Mucosa of rectum (tissue), 2 donors: ENCODE measurements around the gene TUBA4A.

Source experiments
- H3K27ac ChIP-seq, 2 donors: one replicate each; pipeline ENCODE4 v1.7.0; 2013; ENCODE audit warnings: inconsistent platforms in 2 of 2, low read depth in 2 of 2, low read length in 2 of 2
- H3K27me3 ChIP-seq, 2 donors: one replicate each; pipeline ENCODE4 v1.7.0; 2013; ENCODE audit warnings: low read length in 2 of 2; ENCODE audit not compliant: control insufficient read depth in 2 of 2, insufficient read depth in 2 of 2
- H3K36me3 ChIP-seq, 2 donors: one replicate each; pipeline ENCODE4 v1.7.0; 2013; ENCODE audit warnings: low read length in 2 of 2; ENCODE audit not compliant: control insufficient read depth in 2 of 2, insufficient read depth in 2 of 2
- H3K4me1 ChIP-seq, 2 donors: one replicate each; pipeline ENCODE4 v1.7.0; 2013; ENCODE audit warnings: low read length in 2 of 2, mild to moderate bottlenecking in 1 of 2; ENCODE audit not compliant: control insufficient read depth in 2 of 2, insufficient read depth in 2 of 2
- H3K4me3 ChIP-seq, 2 donors: one replicate each; pipeline ENCODE4 v1.7.0; 2013; ENCODE audit warnings: low read length in 2 of 2
- H3K9ac ChIP-seq, 2 donors: one replicate each; pipeline ENCODE4 v1.7.0; 2013; ENCODE audit warnings: low read length in 2 of 2, low read depth in 1 of 2, mild to moderate bottlenecking in 1 of 2
- H3K9me3 ChIP-seq, 2 donors: one replicate each; pipeline ENCODE4 v1.7.0; 2013; ENCODE audit warnings: low read length in 2 of 2; ENCODE audit not compliant: control insufficient read depth in 2 of 2
- donor health status: healthy.
- donor health status: Normal muscosa, but diverticular disease.

The TUBA4A gene

DNA sequence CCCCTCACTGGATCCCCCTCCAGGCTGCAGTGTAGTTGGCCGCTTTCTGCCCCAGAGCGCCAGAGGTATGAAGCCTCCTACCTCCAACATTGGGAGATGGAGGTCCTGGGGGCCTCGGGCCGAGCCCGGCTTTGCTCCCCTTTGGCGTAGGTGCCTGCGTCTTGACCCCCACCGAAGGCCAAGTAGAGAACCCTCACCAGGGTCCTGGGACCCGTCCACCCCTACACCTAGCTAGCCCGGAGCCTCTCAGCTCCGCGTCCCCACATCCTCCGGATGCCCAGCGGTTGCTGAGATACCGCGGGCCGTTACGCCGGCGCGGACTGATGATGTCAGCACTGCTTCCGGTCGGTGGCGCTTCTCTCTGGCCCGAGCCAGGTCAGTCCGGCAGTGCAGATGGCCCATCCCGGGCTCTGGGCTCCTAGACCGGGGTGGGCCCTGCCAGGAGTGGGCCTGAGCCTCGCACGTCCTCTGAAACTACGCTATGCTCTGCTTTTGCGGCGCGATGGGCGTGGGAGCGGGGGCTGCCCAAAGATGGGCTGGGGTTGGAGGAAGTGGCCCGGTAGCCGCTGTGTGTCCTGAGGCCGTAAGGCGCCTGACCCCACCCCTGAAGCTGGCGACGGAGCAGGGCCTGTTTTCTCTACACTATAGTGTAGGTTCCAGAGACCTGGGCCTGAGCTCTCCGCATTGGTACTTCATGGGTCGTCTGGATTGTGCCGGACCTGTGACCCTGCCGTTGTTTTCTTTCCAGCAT, 8.4 kb downstream of the TUBA4A start, which contains the start of the genes GLB1L and STK16:
TSS of gene GLB1L (minus strand) at position 297 of the 751 bp plus-strand sequence. CDS start 1,871 bp downstream, outside the sequence.
TSS of gene STK16 (plus strand) at position 332 of the 751 bp plus-strand sequence. CDS start 521 bp downstream, outside the sequence.
- Histone ChIP-seq H3K9me3 (no peaks in the 10 kb centered on the region), H3K4me1 (peaks cover 50 to 58% of the 10 kb centered on the region in 2 donors), H3K27me3 (no peaks in the 10 kb centered on the region), H3K36me3 (peaks cover 9 to 22% of the 10 kb centered on the region in 2 donors), H3K4me3 (peak within 1 kb of the TSS; percentile 82 to 88), H3K27ac (peak within 1 kb of the TSS; percentile 90 to 94), H3K9ac (peak within 1 kb of the TSS; percentile 90 to 97)

DNA sequence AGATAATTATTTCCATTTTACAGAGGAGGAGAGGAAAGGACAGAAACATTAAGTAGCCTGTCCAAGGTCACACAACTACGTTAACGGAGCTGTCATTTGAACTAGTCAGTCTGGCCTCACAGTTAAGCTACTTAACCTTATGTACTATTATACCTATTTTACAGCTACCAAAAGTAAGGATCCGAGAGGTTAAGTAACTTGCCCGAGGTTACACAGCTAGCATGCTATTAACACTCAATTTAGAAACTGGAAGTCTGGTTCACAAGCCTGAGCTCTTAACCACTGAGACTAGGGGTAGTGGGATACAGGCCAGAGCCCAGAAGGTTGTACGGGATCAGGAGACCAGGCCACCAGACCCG, 8.9 kb downstream of the TUBA4A start:
- H3K27me3 ChIP-seq: no peaks in the 10 kb centered on the region
- peaks cover 45 to 52% of the 10 kb centered on the region in 2 donors for H3K4me1 ChIP-seq
- H3K9me3 ChIP-seq: no peaks in the 10 kb centered on the region
- H3K4me3 ChIP-seq: peak overlapping the region; percentile 82 to 88
- peak overlapping the region; percentile 90 to 94 for H3K27ac ChIP-seq
- H3K9ac ChIP-seq: peak overlapping the region; percentile 90 to 97
- H3K36me3 ChIP-seq: peaks cover 7 to 17% of the 10 kb centered on the region in 2 donors

DNA sequence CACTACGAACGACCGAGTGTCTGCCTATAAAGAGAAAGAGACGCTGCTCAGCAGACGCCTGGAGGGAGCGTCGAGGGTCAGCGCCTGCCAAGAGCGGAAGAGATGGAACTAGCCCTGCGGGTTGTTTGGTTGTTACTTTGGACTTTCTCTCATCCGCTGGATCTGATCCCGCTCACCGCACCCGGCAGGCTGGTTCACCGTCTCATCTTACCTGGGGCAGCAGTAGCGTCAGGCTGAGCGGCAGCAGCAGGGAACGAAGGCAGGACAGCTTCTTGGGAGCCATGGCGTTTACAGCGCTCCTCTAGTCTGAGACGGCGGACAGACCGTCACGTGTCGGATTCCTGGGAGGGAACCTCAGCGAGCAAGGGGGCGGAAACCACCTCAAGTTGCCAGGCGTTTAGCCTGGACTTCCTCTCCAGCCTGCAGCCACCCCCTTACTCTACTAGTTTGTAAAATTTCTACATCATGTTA, 10.4 kb downstream of the TUBA4A start:
- Histone ChIP-seq H3K27me3 (no peaks in the 10 kb centered on the region), H3K27ac (peak overlapping the region; percentile 7 to 24), H3K4me1 (peaks cover 30 to 38% of the 10 kb centered on the region in 2 donors), H3K9ac (peak overlapping the region in 1 of 2 donors; percentile 34), H3K9me3 (no peaks in the 10 kb centered on the region), H3K4me3 (peak overlapping the region; percentile 34 to 66), H3K36me3 (peaks cover 7 to 21% of the 10 kb centered on the region in 2 donors)

DNA sequence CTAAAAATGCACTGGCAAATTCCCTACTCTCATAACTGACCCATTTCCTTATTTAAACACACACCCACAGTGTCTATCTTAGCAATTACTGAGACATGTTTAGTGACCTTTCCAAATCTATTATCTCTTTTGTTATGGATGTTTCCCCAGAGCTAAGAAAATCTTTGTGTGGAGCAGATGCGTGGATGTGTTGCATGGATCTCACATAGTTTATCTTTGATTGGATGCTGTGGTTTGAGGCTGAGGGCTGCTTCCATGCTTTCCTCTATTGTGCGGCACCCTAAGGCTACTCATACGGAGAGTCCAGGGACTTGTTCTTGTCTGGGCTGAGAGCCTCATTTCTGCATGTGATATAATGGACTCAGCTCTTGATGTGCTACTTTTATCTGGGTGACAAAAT, 19.4 kb downstream of the TUBA4A start:
- Histone ChIP-seq H3K9me3 (no peaks in the 10 kb centered on the region), H3K4me1 (peaks cover 6 to 12% of the 10 kb centered on the region in 2 donors), H3K27me3 (no peaks in the 10 kb centered on the region), H3K4me3 (no peak overlapping the region), H3K36me3 (peaks cover 60 to 70% of the 10 kb centered on the region in 2 donors), H3K27ac (no peak overlapping the region), H3K9ac (no peak overlapping the region)

DNA sequence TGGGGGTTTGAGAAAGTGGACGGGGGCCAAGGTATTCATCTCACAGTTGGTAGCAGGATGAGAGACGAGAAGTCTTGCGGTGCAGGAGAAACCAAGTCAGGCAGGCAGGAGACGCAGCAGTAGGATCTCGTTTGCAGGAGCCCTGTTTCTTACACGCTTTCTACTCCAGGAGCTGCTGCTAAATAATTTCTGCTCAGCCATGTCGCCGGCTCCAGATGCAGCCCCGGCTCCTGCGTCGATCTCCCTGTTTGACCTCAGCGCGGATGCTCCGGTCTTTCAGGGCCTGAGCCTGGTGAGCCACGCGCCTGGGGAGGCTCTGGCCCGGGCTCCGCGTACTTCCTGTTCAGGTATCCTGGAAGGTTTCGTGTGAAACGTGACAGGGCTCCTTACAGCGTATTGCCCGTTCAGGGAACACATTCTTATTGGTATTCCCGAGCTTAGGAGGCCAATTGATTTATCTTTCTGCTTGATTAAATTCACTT, 23.6 kb downstream of the TUBA4A start:
- Histone ChIP-seq H3K9ac (peak overlapping the region; percentile 73 to 92), H3K36me3 (peaks cover 39 to 50% of the 10 kb centered on the region in 2 donors), H3K4me1 (peaks cover 18 to 25% of the 10 kb centered on the region in 2 donors), H3K4me3 (peak overlapping the region; percentile 87 to 99), H3K9me3 (no peaks in the 10 kb centered on the region), H3K27me3 (no peaks in the 10 kb centered on the region), H3K27ac (peak overlapping the region; percentile 91 to 92)

DNA sequence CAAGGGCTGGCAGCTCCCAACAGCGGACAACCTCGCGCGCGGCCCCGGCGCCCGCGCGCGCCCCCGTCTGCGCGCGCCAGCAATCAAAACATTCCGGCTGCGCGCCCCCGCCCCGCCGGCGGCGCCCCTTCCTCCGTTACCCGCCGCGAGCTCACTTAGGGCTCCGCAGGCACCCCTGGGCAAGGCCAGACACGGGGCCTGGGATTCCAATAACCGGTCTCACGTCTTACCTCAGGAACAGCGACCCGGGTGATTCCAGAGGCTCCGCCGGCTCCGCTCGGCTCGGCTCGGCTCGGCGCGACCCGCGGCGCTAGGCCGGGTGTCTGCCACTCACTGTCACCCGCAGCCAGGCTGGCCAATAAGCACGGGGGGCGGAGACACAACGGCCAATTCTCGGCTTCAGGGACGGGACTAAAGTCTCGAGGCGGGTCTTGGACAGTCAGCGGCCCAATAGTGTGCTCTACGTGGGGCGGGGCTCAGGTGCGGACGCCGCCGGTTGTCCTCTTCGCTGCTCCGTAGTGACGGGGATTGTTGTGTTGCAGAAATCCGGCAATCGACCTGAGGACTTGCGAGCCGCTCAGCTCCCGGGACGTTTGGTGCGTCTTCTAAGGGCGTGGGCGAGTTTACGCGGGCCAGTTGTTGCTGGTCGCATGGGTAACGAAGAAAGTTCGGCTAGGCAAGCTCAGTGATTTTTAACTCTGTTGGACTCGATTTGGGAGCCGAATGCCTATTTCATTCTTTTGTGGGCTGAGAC, 24.2 kb downstream of the TUBA4A start, which contains the start of the genes ANKZF1 and ATG9A:
TSS of gene ANKZF1 (plus strand) at position 502 of the 754 bp plus-strand sequence. CDS start 452 bp downstream, outside the sequence.
TSS of gene ATG9A (minus strand) at position 332 of the 754 bp plus-strand sequence. CDS start 1,612 bp downstream, outside the sequence.
- peak within 1 kb of the TSS; percentile 92 to 96 for H3K27ac ChIP-seq
- peak within 1 kb of the TSS; percentile 87 to 99 for H3K4me3 ChIP-seq
- peak within 1 kb of the TSS; percentile 93 to 95 for H3K9ac ChIP-seq
- H3K27me3 ChIP-seq: no peaks in the 10 kb centered on the region
- H3K9me3 ChIP-seq: no peaks in the 10 kb centered on the region
- H3K4me1 ChIP-seq: peaks cover 18 to 25% of the 10 kb centered on the region in 2 donors
- H3K36me3 ChIP-seq: peaks cover 39 to 50% of the 10 kb centered on the region in 2 donors

DNA sequence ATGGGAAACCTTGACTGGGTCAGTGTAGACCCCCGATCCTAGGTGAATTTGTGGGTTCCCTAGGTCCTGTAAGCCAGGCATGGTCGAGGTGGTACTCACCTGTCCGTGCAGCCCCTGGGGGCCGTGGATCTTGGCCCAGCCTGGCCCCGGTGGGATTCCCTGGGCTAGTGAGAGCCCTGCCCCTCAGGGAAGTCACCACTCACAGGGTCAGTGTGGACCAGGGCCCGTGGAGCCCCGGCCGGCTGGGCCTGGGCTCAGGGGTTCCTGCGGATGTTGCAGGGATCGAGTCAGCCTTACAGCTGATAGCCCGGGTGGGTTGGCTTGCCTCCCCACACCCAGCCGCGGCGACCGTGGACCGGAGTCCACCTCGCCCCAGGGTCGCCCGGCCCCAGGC, 24.8 kb downstream of the TUBA4A start:
- no peaks in the 10 kb centered on the region for H3K27me3 ChIP-seq
- no peaks in the 10 kb centered on the region for H3K9me3 ChIP-seq
- H3K4me1 ChIP-seq: peaks cover 18 to 25% of the 10 kb centered on the region in 2 donors
- peak overlapping the region; percentile 87 to 99 for H3K4me3 ChIP-seq
- peak overlapping the region; percentile 93 to 95 for H3K9ac ChIP-seq
- H3K27ac ChIP-seq: peak overlapping the region; percentile 92 to 96
- H3K36me3 ChIP-seq: peaks cover 39 to 50% of the 10 kb centered on the region in 2 donors

GRCh38 chr2:219228041-219228910, 25.4 kb downstream of the TUBA4A start:
- Histone ChIP-seq H3K9ac (peak overlapping the region; percentile 93 to 95), H3K9me3 (no peaks in the 10 kb centered on the region), H3K36me3 (peaks cover 39 to 50% of the 10 kb centered on the region in 2 donors), H3K4me1 (peaks cover 18 to 25% of the 10 kb centered on the region in 2 donors), H3K4me3 (peak overlapping the region; percentile 87 to 99), H3K27me3 (no peaks in the 10 kb centered on the region), H3K27ac (peak overlapping the region in 1 of 2 donors; percentile 92)

DNA sequence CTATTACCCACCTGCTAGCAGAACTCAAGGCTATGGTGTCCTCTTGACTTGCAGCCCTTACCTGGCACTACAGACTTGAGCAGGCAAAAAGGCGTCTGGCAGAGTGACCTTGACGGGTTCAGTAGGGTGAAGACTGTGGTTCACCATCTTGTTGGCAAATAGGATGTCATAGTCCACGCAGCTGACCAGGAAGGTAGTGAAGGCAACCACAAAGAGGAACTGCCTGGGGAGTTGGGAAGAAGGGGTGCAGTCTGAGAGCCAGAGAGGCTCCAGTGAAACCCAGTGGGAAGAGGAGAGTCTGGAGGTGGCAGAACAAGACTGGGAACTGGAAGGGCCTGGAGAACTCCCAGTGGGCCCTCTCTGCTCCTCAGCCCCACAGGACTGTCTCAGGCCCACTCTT, 28.4 kb downstream of the TUBA4A start:
- Histone ChIP-seq H3K36me3 (peaks cover 51 to 55% of the 10 kb centered on the region in 2 donors), H3K4me1 (peaks cover 17 to 18% of the 10 kb centered on the region in 2 donors), H3K9me3 (no peaks in the 10 kb centered on the region), H3K27ac (no peak overlapping the region), H3K4me3 (no peak overlapping the region), H3K9ac (no peak overlapping the region), H3K27me3 (no peaks in the 10 kb centered on the region)
